Neural progenitor cell (in vitro differentiated cells): ENCODE data around the gene ISM1. TPM values are rescaled to one million over a fixed set of nuclear protein-coding genes. Genes with fewer than 3 reads are reported as not detected.

Source experiments
- DNase-seq: peaks from one replicate; pipeline ENCODE4 v3.0.0-alpha.2; 2016; ENCODE audit warnings: low spot score
- H2AFZ ChIP-seq: fragments of 200-600 bp; sonication (generic); replicated peaks from 2 replicates; pipeline ENCODE4 v1.6.1; 2016; ENCODE audit warnings: antibody characterized with exemption
- H3F3A ChIP-seq: fragments of 200-600 bp; sonication (generic); 2 replicates; pipeline ENCODE4 v1.6.1; 2016; ENCODE audit warnings: antibody characterized with exemption, low read depth
- H3K27ac ChIP-seq: fragments of 200-600 bp; sonication (generic); 2 replicates; pipeline ENCODE4 v1.5.1; 2016; ENCODE audit warnings: mild to moderate bottlenecking
- H3K27me3 ChIP-seq: fragments of 200-600 bp; sonication (generic); 2 replicates; pipeline ENCODE4 v1.6.1; 2016; ENCODE audit warnings: mild to moderate bottlenecking, moderate library complexity
- H3K36me3 ChIP-seq: fragments of 200-600 bp; sonication (generic); 2 replicates; pipeline ENCODE4 v1.5.1; 2016
- H3K4me1 ChIP-seq: fragments of 200-600 bp; sonication (generic); 2 replicates; pipeline ENCODE4 v1.6.1; 2016; ENCODE audit warnings: mixed run types
- H3K4me2 ChIP-seq: fragments of 200-600 bp; sonication (generic); 2 replicates; pipeline ENCODE4 v1.6.1; 2016
- H3K4me3 ChIP-seq: fragments of 200-600 bp; sonication (generic); 2 replicates; pipeline ENCODE4 v1.5.1; 2016
- H3K79me2 ChIP-seq: fragments of 200-600 bp; sonication (generic); 2 replicates; pipeline ENCODE4 v1.6.1; 2016; ENCODE audit warnings: low read depth
- H3K9ac ChIP-seq: fragments of 200-600 bp; sonication (generic); 2 replicates; pipeline ENCODE4 v1.6.1; 2016
- H3K9me3 ChIP-seq: fragments of 200-600 bp; sonication (generic); 2 replicates; pipeline ENCODE4 v1.5.1; 2016; ENCODE audit warnings: low read depth
- H4K20me1 ChIP-seq: fragments of 200-600 bp; sonication (generic); 2 replicates; pipeline ENCODE4 v1.6.1; 2016; ENCODE audit warnings: low read depth
- H3K27ac Mint-ChIP-seq: 3 replicates; pipeline ENCODE4 v1.8.0; 2021; ENCODE audit warnings: mixed read lengths
- H3K27me3 Mint-ChIP-seq: 2 replicates; pipeline ENCODE4 v1.8.0; 2022; ENCODE audit warnings: low read depth, mild to moderate bottlenecking, inconsistent platforms, moderate library complexity, mixed read lengths; ENCODE audit not compliant: insufficient read depth
- H3K36me3 Mint-ChIP-seq: 3 replicates; pipeline ENCODE4 v1.8.0; 2021; ENCODE audit warnings: mixed read lengths
- H3K4me1 Mint-ChIP-seq: 3 replicates; pipeline ENCODE4 v1.8.0; 2021; ENCODE audit warnings: mixed read lengths
- H3K4me3 Mint-ChIP-seq: 3 replicates; pipeline ENCODE4 v1.8.0; 2021; ENCODE audit warnings: mild to moderate bottlenecking, moderate library complexity, mixed read lengths
- H3K9me3 Mint-ChIP-seq: 3 replicates; pipeline ENCODE4 v1.8.0; 2020; ENCODE audit warnings: mixed read lengths
- CTCF ChIP-seq: fragments of 200-600 bp; sonication (generic); IDR thresholded peaks from 2 replicates; pipeline ENCODE4 v1.5.1; 2017; ENCODE audit warnings: antibody characterized with exemption, mild to moderate bottlenecking
- EZH2 ChIP-seq: fragments of 200-600 bp; sonication (generic); IDR thresholded peaks from 2 replicates; pipeline ENCODE4 v1.6.1; 2017; ENCODE audit warnings: antibody characterized with exemption, mild to moderate bottlenecking, moderate library complexity
- EZH2phosphoT487 ChIP-seq: fragments of 200-600 bp; sonication (generic); IDR thresholded peaks from 2 replicates; pipeline ENCODE4 v1.6.1; 2017; ENCODE audit warnings: antibody characterized with exemption
- total RNA-seq: library from RNA; depleted of rRNA; stranded (reverse); fragments of >200 nt; gene quantifications from 2 replicates; pipeline ENCODE4 v1.2.3, GENCODE V29; 2015; ENCODE audit warnings: low replicate concordance

The ISM1 gene
- total RNA-seq, 1 donor from 2014 or later, result not detected

- no peaks in the 10 kb centered on the region for H3K4me1 ChIP-seq
- H3K27ac ChIP-seq, result no peak overlapping the region
- no peaks in the 10 kb centered on the region for H3K79me2 ChIP-seq
- Mint-ChIP-seq H3K27me3 (peaks cover 2% of the 10 kb centered on the region), H3K36me3 (no peaks in the 10 kb centered on the region), H3K4me3 (no peak overlapping the region), H3K9me3 (no peaks in the 10 kb centered on the region), H3K4me1 (no peaks in the 10 kb centered on the region), H3K27ac (no peak overlapping the region)
- no peak overlapping the region for H3K4me3 ChIP-seq
- no peak for DNase-seq
- H3K4me2 ChIP-seq, result no peak overlapping the region
- no peaks in the 10 kb centered on the region for H4K20me1 ChIP-seq
- TF ChIP-seq EZH2, result no peak
- no peak for TF ChIP-seq EZH2phosphoT487
- no peak for TF ChIP-seq CTCF
- H3F3A ChIP-seq, result no peaks in the 10 kb centered on the region
- H3K36me3 ChIP-seq, result no peaks in the 10 kb centered on the region
- H3K9ac ChIP-seq, result no peak overlapping the region
- no peaks in the 10 kb centered on the region for H3K27me3 ChIP-seq
- no peaks in the 10 kb centered on the region for H3K9me3 ChIP-seq
- H2AFZ ChIP-seq, result no peak overlapping the region
Measured at GRCh38 chr20:13264907-13265306, 43.8 kb downstream of the ISM1 start.

- Mint-ChIP-seq H3K27ac (no peak overlapping the region), H3K4me1 (no peaks in the 10 kb centered on the region), H3K27me3 (peaks cover 2% of the 10 kb centered on the region), H3K4me3 (no peak overlapping the region), H3K9me3 (no peaks in the 10 kb centered on the region), H3K36me3 (no peaks in the 10 kb centered on the region)
- Histone ChIP-seq H2AFZ (no peak overlapping the region), H3K79me2 (no peaks in the 10 kb centered on the region), H3K4me2 (no peak overlapping the region), H3K9ac (no peak overlapping the region), H3K27me3 (no peaks in the 10 kb centered on the region), H3K9me3 (no peaks in the 10 kb centered on the region), H4K20me1 (no peaks in the 10 kb centered on the region), H3K4me3 (no peak overlapping the region), H3F3A (no peaks in the 10 kb centered on the region), H3K27ac (no peak overlapping the region), H3K4me1 (no peaks in the 10 kb centered on the region), H3K36me3 (no peaks in the 10 kb centered on the region)
- no peak for DNase-seq
- TF ChIP-seq EZH2phosphoT487 (no peak), EZH2 (no peak), CTCF (no peak)
Measured at GRCh38 chr20:13265941-13266340, 44.9 kb downstream of the ISM1 start.

GRCh38 chr20:13267231-13267630 lies 46.2 kb downstream of the ISM1 start:
- H3K4me3 Mint-ChIP-seq, result no peak overlapping the region

More at GRCh38 chr20:13267231-13267630, 46.2 kb downstream of the ISM1 start:
- Mint-ChIP-seq H3K9me3 (no peaks in the 10 kb centered on the region), H3K36me3 (no peaks in the 10 kb centered on the region), H3K4me1 (no peaks in the 10 kb centered on the region), H3K27ac (no peak overlapping the region), H3K27me3 (peaks cover 2% of the 10 kb centered on the region)
- no peaks in the 10 kb centered on the region for H3K36me3 ChIP-seq
- no peak overlapping the region for H3K27ac ChIP-seq
- H3K9me3 ChIP-seq, result no peaks in the 10 kb centered on the region
- H2AFZ ChIP-seq, result no peak overlapping the region
- H3K4me3 ChIP-seq, result no peak overlapping the region
- H3K27me3 ChIP-seq, result no peaks in the 10 kb centered on the region
- H4K20me1 ChIP-seq, result no peaks in the 10 kb centered on the region
- H3F3A ChIP-seq, result no peaks in the 10 kb centered on the region
- no peak overlapping the region for H3K4me2 ChIP-seq
- H3K4me1 ChIP-seq, result no peaks in the 10 kb centered on the region
- no peak overlapping the region for H3K9ac ChIP-seq
- H3K79me2 ChIP-seq, result no peaks in the 10 kb centered on the region
- TF ChIP-seq EZH2, result no peak
- TF ChIP-seq EZH2phosphoT487, result no peak
- TF ChIP-seq CTCF, result no peak
- no peak for DNase-seq
